HG02884 (cell line): ENCODE measurements around the gene KCNJ9.

Experiments used
- ATAC-seq: cut with Tn5 transposase; IDR thresholded peaks from one replicate; pipeline ENCODE4 v1.9.1; 2021; ENCODE audit warnings: mild to moderate bottlenecking, moderate library complexity; ENCODE audit not compliant: unreplicated experiment

Gene KCNJ9

GRCh38 chr1:160064746-160065145 lies 16.6 kb upstream of the KCNJ9 start:
- ATAC-seq = no peak

- ATAC-seq = no peak
These were observed 14.3 kb upstream of the KCNJ9 start for GRCh38 chr1:160066829-160067745.

- ATAC-seq = no peak
These were observed 13.1 kb upstream of the KCNJ9 start for GRCh38 chr1:160068225-160068624.

GRCh38 chr1:160069460-160070231 lies 11.7 kb upstream of the KCNJ9 start, which contains the start of gene KCNJ10:
TSS of gene KCNJ10 (minus strand) at chr1:160070160. CDS start at chr1:160042532, 27,628 bp downstream.
- no peak for ATAC-seq

- ATAC-seq = no peak
These were observed 10.8 kb upstream of the KCNJ9 start for GRCh38 chr1:160070243-160071163.

GRCh38 chr1:160071289-160071688 lies 10.0 kb upstream of the KCNJ9 start:
- ATAC-seq = no peak

GRCh38 chr1:160074865-160075264 lies 6.5 kb upstream of the KCNJ9 start:
- no peak for ATAC-seq

- ATAC-seq = no peak
These were observed 5.5 kb upstream of the KCNJ9 start for GRCh38 chr1:160075836-160076235.

- no peak for ATAC-seq
These were observed 5.0 kb upstream of the KCNJ9 start for GRCh38 chr1:160076295-160076694.

GRCh38 chr1:160077486-160077885 lies 3.9 kb upstream of the KCNJ9 start:
- no peak for ATAC-seq

GRCh38 chr1:160078512-160079195 lies 2.7 kb upstream of the KCNJ9 start:
- ATAC-seq = peak; percentile 81

- no peak for ATAC-seq
These were observed 1.9 kb upstream of the KCNJ9 start for GRCh38 chr1:160079448-160079847.

GRCh38 chr1:160080381-160081100 lies 797 bp upstream of the KCNJ9 start:
- no peak for ATAC-seq

- no peak for ATAC-seq
These were observed 1.1 kb downstream of the KCNJ9 start for GRCh38 chr1:160082487-160082886.

- ATAC-seq = no peak
These were observed 1.6 kb downstream of the KCNJ9 start for GRCh38 chr1:160082926-160083325.

GRCh38 chr1:160083968-160084770 lies 2.8 kb downstream of the KCNJ9 start:
- no peak for ATAC-seq

- no peak for ATAC-seq
These were observed 3.5 kb downstream of the KCNJ9 start for GRCh38 chr1:160084771-160085321.

- ATAC-seq = no peak
These were observed 4.5 kb downstream of the KCNJ9 start for GRCh38 chr1:160085686-160086455.
